Activated T-helper 1 cell treated with anti-CD3 and anti-CD28 coated beads, Interleukin-2, amount 50 U/mL, for 16 hours (primary cell): Measurements from ENCODE around the gene FGF12.
"Not testable (repeated sequence)": the region's sequence is repeated elsewhere in the genome, so short reads cannot be mapped to it uniquely, and the experiment has no call there.

Source experiments
- DNase-seq, 2 donors: peaks; one replicate each; pipeline ENCODE4 v3.0.0-alpha.2; 2020; ENCODE audit warnings: low read depth in 1 of 2, low spot score in 1 of 2

FGF12 gene

GRCh38 chr3:192597506-192597905 lies 129.8 kb downstream of the FGF12 start:
- DNase-seq = no peak

- no peak for DNase-seq
Observed at GRCh38 chr3:192578729-192579128, 148.6 kb downstream of the FGF12 start.

- no peak for DNase-seq
Observed at GRCh38 chr3:192577811-192578210, 149.5 kb downstream of the FGF12 start.

GRCh38 chr3:192577271-192577670 lies 150.1 kb downstream of the FGF12 start:
- no peak for DNase-seq

GRCh38 chr3:192576704-192577103 lies 150.6 kb downstream of the FGF12 start:
- not testable (repeated sequence) for DNase-seq

GRCh38 chr3:192575879-192576506 lies 151.3 kb downstream of the FGF12 start:
- no peak for DNase-seq

GRCh38 chr3:192573240-192573639 lies 154.1 kb downstream of the FGF12 start:
- DNase-seq = no peak

- no peak for DNase-seq
Observed at GRCh38 chr3:192570821-192571791, 156.2 kb downstream of the FGF12 start.

- DNase-seq = no peak
Observed at GRCh38 chr3:192570315-192570714, 157.0 kb downstream of the FGF12 start.

GRCh38 chr3:192566706-192567290 lies 160.5 kb downstream of the FGF12 start:
- DNase-seq = peak in 1 of 2 donors; percentile 21

- DNase-seq = no peak
Observed at GRCh38 chr3:192564611-192565010, 162.7 kb downstream of the FGF12 start.

GRCh38 chr3:192563417-192563816 lies 163.9 kb downstream of the FGF12 start:
- no peak for DNase-seq

- no peak for DNase-seq
Observed at GRCh38 chr3:192553707-192554106, 173.6 kb downstream of the FGF12 start.

- no peak for DNase-seq
Observed at GRCh38 chr3:192550356-192550755, 177.0 kb downstream of the FGF12 start.

GRCh38 chr3:192545333-192545732 lies 182.0 kb downstream of the FGF12 start:
- DNase-seq = no peak

- no peak for DNase-seq
Observed at GRCh38 chr3:192543163-192543562, 184.2 kb downstream of the FGF12 start.

- no peak for DNase-seq
Observed at GRCh38 chr3:192516820-192517219, 210.5 kb downstream of the FGF12 start.

- DNase-seq = no peak
Observed at GRCh38 chr3:192515664-192516045, 211.7 kb downstream of the FGF12 start.

- no peak for DNase-seq
Observed at GRCh38 chr3:192514754-192515663, 212.3 kb downstream of the FGF12 start.

- DNase-seq = no peak
Observed at GRCh38 chr3:192514081-192514753, 213.1 kb downstream of the FGF12 start.
